Endothelial cell of umbilical vein (primary cell): Measurements from ENCODE around the gene PRKRIP1. TPM values are rescaled to one million over a fixed set of nuclear protein-coding genes. Genes with fewer than 3 reads are reported as not detected.

Experiments
- BruUV-seq: library from RNA; stranded (reverse); fragments of 400-500 nt; replicated peaks from 2 replicates; lab custom pipeline; 2021; lab: Mats Ljungman, UMichigan
- CTCF ChIA-PET: fragments of 300-600, 350-600 bp; sonication (Branson Sonifier 250); formaldehyde crosslinking; loops from one replicate; lab custom pipeline; 2021; ENCODE audit warnings: antibody characterized with exemption, inconsistent platforms; lab: Charles Lee
- POLR2A ChIA-PET: fragments of 300-600, 350-600 bp; sonication (Branson Sonifier 250); formaldehyde crosslinking; loops from one replicate; lab custom pipeline; 2021; ENCODE audit warnings: antibody characterized with exemption, inconsistent platforms; lab: Charles Lee
- DNase-seq: peaks from one replicate; pipeline ENCODE4 v3.0.0-alpha.2; 2011; ENCODE audit warnings: low read depth, low spot score
- FAIRE-seq: peaks from 2 replicates; lab custom pipeline; 2011; peaks lifted over from hg19 to GRCh38; lab: Jason Lieb, UNC
- H2AFZ ChIP-seq: 2 replicates; pipeline ENCODE4 v1.6.0; 2012; ENCODE audit warnings: low read depth, low read length, control low read depth, inconsistent platforms
- H3K27ac ChIP-seq: 2 replicates; pipeline ENCODE4 v1.5.1; 2011; ENCODE audit warnings: low read depth, mild to moderate bottlenecking, control low read depth, low read length, moderate library complexity; ENCODE audit not compliant: insufficient read depth
- H3K27me3 ChIP-seq, 2 experiments: 2 replicates each; pipeline versions ENCODE4 v1.6.0 to v1.6.1; 2011; ENCODE audit warnings: low read length in 2 of 2, mixed read lengths in 1 of 2; ENCODE audit not compliant: control insufficient read depth in 2 of 2, insufficient read depth in 2 of 2
- H3K36me3 ChIP-seq, 2 experiments: 2 replicates in 1 of 2; 3 replicates in 1 of 2; pipeline ENCODE4 v1.5.1; 2011; ENCODE audit warnings: low read length in 2 of 2, mild to moderate bottlenecking in 1 of 2, moderate library complexity in 1 of 2; ENCODE audit not compliant: control insufficient read depth in 2 of 2, insufficient read depth in 2 of 2; ENCODE audit errors: extremely low read depth in 1 of 2
- H3K4me1 ChIP-seq: 3 replicates; pipeline ENCODE4 v1.5.1; 2011; ENCODE audit warnings: mild to moderate bottlenecking, low read length; ENCODE audit not compliant: control insufficient read depth, insufficient read depth; ENCODE audit errors: extremely low read depth
- H3K4me2 ChIP-seq: 2 replicates; pipeline ENCODE4 v1.6.1; 2011; ENCODE audit warnings: low read length, control low read depth, mixed read lengths; ENCODE audit not compliant: insufficient read depth
- H3K4me3 ChIP-seq, 3 experiments: fragments of 200-600 bp in 1 of 3; sonication (generic), shearing (Covaris generic) in 1 of 3; replicated peaks in 1 of 3; 2 replicates each; pipeline ENCODE4 v1.5.1; 2011 to 2016; ENCODE audit warnings: control low read depth in 3 of 3, low read length in 3 of 3, mild to moderate bottlenecking in 2 of 3, inconsistent platforms in 1 of 3, low read depth in 1 of 3, moderate library complexity in 1 of 3; ENCODE audit not compliant: insufficient read depth in 1 of 3
- H3K79me2 ChIP-seq: 2 replicates; pipeline ENCODE4 v1.6.0; 2012; ENCODE audit warnings: low read length, inconsistent platforms; ENCODE audit not compliant: control insufficient read depth, insufficient read depth
- H3K9ac ChIP-seq: replicated peaks from 2 replicates; pipeline ENCODE3; 2011; ENCODE audit warnings: low read length, control low read depth; ENCODE audit not compliant: insufficient read depth; ENCODE audit errors: extremely low read depth
- H3K9me1 ChIP-seq: replicated peaks from 3 replicates; pipeline ENCODE4 v1.6.0; 2011; ENCODE audit warnings: mild to moderate bottlenecking, low read length; ENCODE audit not compliant: control insufficient read depth, insufficient read depth; ENCODE audit errors: extremely low read depth
- H3K9me3 ChIP-seq: replicated peaks from 2 replicates; pipeline ENCODE4 v1.5.1; 2012; ENCODE audit warnings: low read length, inconsistent platforms; ENCODE audit not compliant: control insufficient read depth, insufficient read depth
- H4K20me1 ChIP-seq: replicated peaks from 2 replicates; pipeline ENCODE3; 2011; ENCODE audit warnings: mild to moderate bottlenecking, low read length; ENCODE audit not compliant: control insufficient read depth, insufficient read depth; ENCODE audit errors: extremely low read depth
- EZH2 ChIP-seq: IDR thresholded peaks from 2 replicates; pipeline ENCODE4 v1.6.1; 2012; ENCODE audit warnings: borderline replicate concordance, low read depth, mild to moderate bottlenecking, moderate library complexity, low read length, inconsistent platforms; ENCODE audit not compliant: severe bottlenecking
- FOS ChIP-seq: IDR thresholded peaks from 2 replicates; pipeline ENCODE4 v1.6.1; 2011; ENCODE audit warnings: mild to moderate bottlenecking, low read length, moderate library complexity, borderline replicate concordance; ENCODE audit not compliant: insufficient read depth
- MYC ChIP-seq: IDR thresholded peaks from one replicate; pipeline ENCODE4 v1.6.1; 2011; ENCODE audit warnings: mild to moderate bottlenecking, low read depth, low read length
- POLR2A ChIP-seq: IDR thresholded peaks from 2 replicates; pipeline ENCODE4 v1.6.1; 2012; ENCODE audit warnings: low read depth, mild to moderate bottlenecking, control low read depth, low read length
- POLR2AphosphoS5 ChIP-seq: IDR thresholded peaks from 2 replicates; pipeline ENCODE4 v1.6.1; 2012; ENCODE audit warnings: low read depth, mild to moderate bottlenecking, control low read depth, low read length, moderate library complexity; ENCODE audit not compliant: insufficient read depth
- dilution Hi-C: fragments of 300-500 bp; cut with MboI; formaldehyde crosslinking; loops from one replicate; pipeline ENCODE4 v1.15.0; 2019; ENCODE audit warnings: low sequenced_read_pairs; ENCODE audit not compliant: extremely low pct_ligation_motif_present
- intact Hi-C: fragments of 100-400 bp; cut with micrococcal nuclease; formaldehyde crosslinking; loops from one replicate; pipeline ENCODE4 v1.10.0; 2022
- polyA plus RNA-seq, 4 experiments: library from polyadenylated mRNA; depleted of rRNA in 3 of 4; stranded (reverse) in 3 of 4; unstranded in 1 of 4; fragments of >200 nt; gene quantifications; 2 replicates each; pipeline versions ENCODE4 v1.2.1 to v1.2.3, GENCODE V29; 2011 to 2012; ENCODE audit warnings: missing spikeins in 1 of 4
- total RNA-seq: library from RNA; stranded (reverse); gene quantifications from 2 replicates; pipeline ENCODE4 v1.2.3, GENCODE V29; 2021
- TF ChIP-seq, protein P1 (sequence below), 2 donors: IDR thresholded peaks; 1 replicate in 1 of 2; 2 replicates in 1 of 2; pipeline ENCODE4 v1.5.1; 2011; ENCODE audit warnings: low read length in 2 of 2, mild to moderate bottlenecking in 2 of 2, moderate library complexity in 2 of 2, control low read depth in 1 of 2, inconsistent platforms in 1 of 2, low read depth in 1 of 2; ENCODE audit not compliant: insufficient read depth in 1 of 2; ENCODE audit errors: extremely low read depth in 1 of 2

Gene PRKRIP1
- total and polyA plus RNA-seq, 2 donors (not counting 3 experiments of a cell fraction or from before 2014, with no cell fraction given): 16.1 to 26.1 TPM

DNA sequence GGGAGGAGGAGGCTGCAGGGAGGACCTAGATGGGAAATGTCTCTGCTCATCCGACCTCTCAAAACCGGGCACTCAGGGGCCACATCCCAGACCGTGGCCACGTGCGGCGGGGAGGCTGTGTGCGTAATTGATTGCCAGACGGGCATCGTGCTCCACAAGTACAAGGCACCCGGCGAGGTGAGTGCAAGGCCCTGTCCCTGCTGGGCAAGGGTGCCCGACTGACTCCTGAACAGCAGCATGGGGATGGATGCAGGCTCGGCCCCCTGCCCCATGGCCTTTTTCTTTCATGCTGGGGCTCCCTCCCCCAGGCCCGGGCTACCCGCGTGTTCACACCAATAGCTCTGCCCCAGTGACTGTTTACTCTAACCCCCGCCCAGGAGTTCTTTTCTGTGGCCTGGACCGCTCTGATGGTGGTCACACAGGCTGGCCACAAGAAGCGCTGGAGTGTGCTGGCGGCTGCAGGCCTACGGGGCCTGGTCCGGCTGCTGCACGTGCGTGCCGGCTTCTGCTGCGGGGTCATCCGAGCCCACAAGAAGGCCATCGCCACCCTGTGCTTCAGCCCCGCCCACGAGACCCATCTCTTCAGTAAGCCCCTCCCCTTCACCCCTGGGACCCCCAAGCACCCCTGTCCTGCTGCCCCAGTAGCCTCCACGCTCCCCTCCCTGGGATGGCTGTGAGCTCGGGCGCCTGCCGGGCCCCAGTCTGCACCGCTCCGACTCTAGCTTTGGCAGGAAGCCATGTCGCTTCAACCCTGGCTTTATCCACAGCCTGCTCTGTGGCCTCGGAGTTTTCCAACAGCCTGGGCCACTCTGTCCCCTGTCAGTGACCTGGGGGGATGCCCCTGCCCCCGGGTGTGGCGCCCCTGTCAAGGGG lies 72.6 kb downstream of the PRKRIP1 start:
- POLR2A ChIA-PET: no interaction called here
- no peaks in the 10 kb centered on the region for H4K20me1 ChIP-seq
- intact Hi-C loops: no loop called here
- H3K9ac ChIP-seq: no peak overlapping the region
- no peaks in the 10 kb centered on the region for H3K9me1 ChIP-seq
- H3K36me3 ChIP-seq: peaks cover 2 to 22% of the 10 kb centered on the region in 2 experiments
- no peak for FAIRE-seq
- dilution Hi-C loops: no loop called here
- no peaks in the 10 kb centered on the region for H3K27me3 ChIP-seq
- peaks cover 3% of the 10 kb centered on the region for H3K79me2 ChIP-seq
- CTCF ChIA-PET: interaction anchor here (1.8 kb wide), 1 partner anchor 27 kb away, joined by 8 read pairs; no protein-coding TSS in a partner anchor
- no peak overlapping the region for H2AFZ ChIP-seq
- TF ChIP-seq POLR2AphosphoS5 (no peak), EZH2 (no peak), FOS (no peak), MYC (no peak), POLR2A (no peak)
- TF ChIP-seq, protein P1, sequence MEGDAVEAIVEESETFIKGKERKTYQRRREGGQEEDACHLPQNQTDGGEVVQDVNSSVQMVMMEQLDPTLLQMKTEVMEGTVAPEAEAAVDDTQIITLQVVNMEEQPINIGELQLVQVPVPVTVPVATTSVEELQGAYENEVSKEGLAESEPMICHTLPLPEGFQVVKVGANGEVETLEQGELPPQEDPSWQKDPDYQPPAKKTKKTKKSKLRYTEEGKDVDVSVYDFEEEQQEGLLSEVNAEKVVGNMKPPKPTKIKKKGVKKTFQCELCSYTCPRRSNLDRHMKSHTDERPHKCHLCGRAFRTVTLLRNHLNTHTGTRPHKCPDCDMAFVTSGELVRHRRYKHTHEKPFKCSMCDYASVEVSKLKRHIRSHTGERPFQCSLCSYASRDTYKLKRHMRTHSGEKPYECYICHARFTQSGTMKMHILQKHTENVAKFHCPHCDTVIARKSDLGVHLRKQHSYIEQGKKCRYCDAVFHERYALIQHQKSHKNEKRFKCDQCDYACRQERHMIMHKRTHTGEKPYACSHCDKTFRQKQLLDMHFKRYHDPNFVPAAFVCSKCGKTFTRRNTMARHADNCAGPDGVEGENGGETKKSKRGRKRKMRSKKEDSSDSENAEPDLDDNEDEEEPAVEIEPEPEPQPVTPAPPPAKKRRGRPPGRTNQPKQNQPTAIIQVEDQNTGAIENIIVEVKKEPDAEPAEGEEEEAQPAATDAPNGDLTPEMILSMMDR (IDR thresholded peaks at IDR 0.05; ENCODE audit: extremely low read depth in 1 of 2, insufficient read depth in 1 of 2, low read depth in 1 of 2, low read length in 2 of 2): no peak
- H3K4me3 ChIP-seq: no peak overlapping the region
- no peak overlapping the region for H3K27ac ChIP-seq
- peaks cover 7% of the 10 kb centered on the region for H3K4me1 ChIP-seq
- no peaks in the 10 kb centered on the region for H3K9me3 ChIP-seq
- no peak overlapping the region for H3K4me2 ChIP-seq
- DNase-seq: no peak
- BruUV-seq: no TSS peak
